Tibial nerve (tissue), 4 donors: ENCODE data around the gene SAG. TPM values are rescaled to one million over a fixed set of nuclear protein-coding genes. Genes with fewer than 3 reads are reported as not detected.

Source experiments
- DNase-seq, 2 donors: peaks; one replicate each; pipeline ENCODE4 v3.0.0-alpha.2; 2019; ENCODE audit warnings: low spot score in 2 of 2
- H3K27ac ChIP-seq, 4 donors: fragments of 200-600 bp; sonication (generic) in 3 of 4; one replicate each; pipeline ENCODE4 v1.5.1; 2017 to 2019; ENCODE audit warnings: mild to moderate bottlenecking in 1 of 4
- H3K27me3 ChIP-seq, 2 donors: fragments of 200-600 bp; sonication (generic) in 1 of 2; one replicate each; pipeline versions ENCODE4 v1.5.1 to v1.6.0; 2017 to 2019
- H3K36me3 ChIP-seq, 3 donors: fragments of 200-600 bp; sonication (generic); one replicate each; pipeline ENCODE4 v1.5.1; 2018 to 2019
- H3K4me1 ChIP-seq, 4 donors: fragments of 200-600 bp; sonication (generic) in 3 of 4; one replicate each; pipeline ENCODE4 v1.5.1; 2017 to 2019
- H3K4me3 ChIP-seq, 4 donors: fragments of 200-600 bp; sonication (generic) in 3 of 4; one replicate each; pipeline ENCODE4 v1.5.1; 2017 to 2019; ENCODE audit warnings: mild to moderate bottlenecking in 1 of 4, moderate library complexity in 1 of 4
- H3K9me3 ChIP-seq, 4 donors: fragments of 200-600 bp; sonication (generic) in 3 of 4; one replicate each; pipeline ENCODE4 v1.5.1; 2017 to 2019
- CTCF ChIP-seq, 5 experiments: fragments of 200-600 bp in 3 of 5; fragments of 450-650 bp in 2 of 5; sonication (generic) in 3 of 5; IDR thresholded peaks; one replicate each; pipeline ENCODE4 v1.5.1; 2016 to 2019; ENCODE audit warnings: antibody characterized with exemption in 5 of 5, mild to moderate bottlenecking in 3 of 5, moderate library complexity in 2 of 5
- EP300 ChIP-seq, 2 donors: sonication (generic); formaldehyde crosslinking; IDR thresholded peaks; one replicate each; pipeline ENCODE4 v1.6.1; 2017; ENCODE audit warnings: antibody characterized with exemption in 2 of 2, mild to moderate bottlenecking in 1 of 2
- POLR2A ChIP-seq, 2 donors: fragments of 450-650 bp; IDR thresholded peaks; one replicate each; pipeline ENCODE4 v1.6.1; 2017; ENCODE audit warnings: antibody characterized with exemption in 2 of 2, mild to moderate bottlenecking in 2 of 2, moderate library complexity in 2 of 2
- WGBS, 2 donors: methylation state at CpG; one replicate each; pipeline ENCODE4 v1.1.5; 2018; 5-methylcytosine and 5-hydroxymethylcytosine counted together
- total RNA-seq, 4 donors: library from RNA; depleted of rRNA; stranded (reverse); fragments of >200 nt; gene quantifications; one replicate each; pipeline ENCODE4 v1.1.0, GENCODE V29; 2016

SAG gene
- total RNA-seq, 4 donors from 2014 or later: not detected

DNA sequence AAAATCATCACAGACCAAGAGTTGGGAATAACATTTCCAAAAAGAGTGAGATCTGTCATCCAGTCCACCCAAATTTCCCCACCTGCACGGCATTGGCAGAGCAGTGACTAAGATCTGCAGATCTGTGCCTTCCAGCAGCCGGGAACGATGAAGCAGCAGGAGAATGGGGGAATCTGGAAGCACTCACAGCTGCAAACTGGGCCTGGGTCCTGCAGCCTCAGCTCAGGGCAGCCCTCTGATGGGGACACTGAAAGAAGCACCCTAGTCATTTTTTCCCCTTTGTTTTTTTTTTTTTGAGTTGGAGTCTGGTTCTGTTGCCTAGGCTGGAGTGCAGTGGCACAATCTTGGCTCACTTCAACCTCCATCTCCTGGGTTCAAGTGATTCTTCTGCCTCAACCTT is 4.4 kb upstream of the SAG start:
- no peaks in the 10 kb centered on the region for H3K4me1 ChIP-seq
- no peak overlapping the region for H3K27ac ChIP-seq
- 88 to 93% methylated on average over 3 of the region's 3 CpGs for WGBS, 2 donors

DNA sequence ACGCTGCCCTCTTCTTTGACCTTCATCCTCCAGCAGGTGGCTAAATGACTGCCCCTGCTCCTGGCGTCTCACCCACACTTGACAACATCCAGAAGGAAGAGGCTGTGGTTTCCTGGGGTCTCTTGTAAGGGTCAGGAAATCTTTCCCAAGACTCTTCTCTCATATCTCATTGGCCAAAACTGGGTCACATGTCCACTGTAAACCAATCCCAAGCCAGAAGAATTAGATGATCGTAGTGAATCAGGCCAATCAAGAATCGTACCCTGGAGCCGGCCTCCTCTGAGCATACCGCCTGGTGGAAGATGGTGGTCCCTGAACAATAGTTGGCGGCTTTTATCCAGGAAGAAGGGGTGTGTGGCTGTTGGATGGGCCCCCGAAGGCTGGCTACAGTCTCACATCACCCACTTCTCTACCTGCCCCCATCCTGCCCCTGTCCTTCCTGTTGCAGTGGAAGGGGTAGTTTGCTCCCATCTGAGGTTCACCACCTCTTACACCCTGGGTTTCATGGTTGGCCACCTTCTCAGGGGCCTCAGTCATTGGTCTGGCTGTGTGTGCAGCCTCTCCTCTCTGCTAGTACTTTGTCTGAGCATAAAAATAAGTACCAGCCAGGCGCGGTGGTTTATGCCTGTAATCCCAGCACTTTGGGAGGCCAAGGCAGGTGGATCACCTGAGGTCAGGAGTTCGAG is 3.8 kb downstream of the SAG start:
- TF ChIP-seq CTCF (IDR thresholded peaks at IDR 0.05) (no peak), EP300 (IDR thresholded peaks at IDR 0.05) (no peak), POLR2A (IDR thresholded peaks at IDR 0.05) (no peak)
- Histone ChIP-seq H3K27ac (no peak overlapping the region), H3K4me1 (no peaks in the 10 kb centered on the region), H3K36me3 (no peaks in the 10 kb centered on the region), H3K27me3 (no peaks in the 10 kb centered on the region), H3K4me3 (no peak overlapping the region), H3K9me3 (no peaks in the 10 kb centered on the region)
- no peak for DNase-seq
- 89 to 90% methylated on average over 11 of the region's 11 CpGs for WGBS, 2 donors

More for the DNA sequence above, 4.4 kb upstream of the SAG start:
- TF ChIP-seq EP300 (IDR thresholded peaks at IDR 0.05): no peak
- Histone ChIP-seq H3K36me3 (no peaks in the 10 kb centered on the region), H3K27me3 (no peaks in the 10 kb centered on the region), H3K4me3 (no peak overlapping the region), H3K9me3 (no peaks in the 10 kb centered on the region)
- no peak for DNase-seq

- 71 to 73% methylated on average over 8 of the region's 8 CpGs for WGBS, 2 donors
Observed at GRCh38 chr2:233312874-233313273, 5.3 kb downstream of the SAG start.

GRCh38 chr2:233314180-233314925 is 6.7 kb downstream of the SAG start:
- Histone ChIP-seq H3K36me3 (no peaks in the 10 kb centered on the region), H3K4me3 (no peak overlapping the region), H3K27me3 (no peaks in the 10 kb centered on the region), H3K27ac (no peak overlapping the region), H3K4me1 (no peaks in the 10 kb centered on the region), H3K9me3 (no peaks in the 10 kb centered on the region)
- no peak for TF ChIP-seq POLR2A (IDR thresholded peaks at IDR 0.05)
- TF ChIP-seq CTCF (IDR thresholded peaks at IDR 0.05): no peak
- no peak for TF ChIP-seq EP300 (IDR thresholded peaks at IDR 0.05)
- 83 to 87% methylated on average over 17 to 20 of the region's 20 CpGs for WGBS, 2 donors
- DNase-seq: no peak

More at GRCh38 chr2:233312874-233313273, 5.3 kb downstream of the SAG start:
- Histone ChIP-seq H3K4me3 (no peak overlapping the region), H3K36me3 (no peaks in the 10 kb centered on the region), H3K27ac (no peak overlapping the region), H3K9me3 (no peaks in the 10 kb centered on the region), H3K27me3 (no peaks in the 10 kb centered on the region), H3K4me1 (no peaks in the 10 kb centered on the region)
- no peak for TF ChIP-seq POLR2A (IDR thresholded peaks at IDR 0.05)
- TF ChIP-seq EP300 (IDR thresholded peaks at IDR 0.05): no peak
- no peak for TF ChIP-seq CTCF (IDR thresholded peaks at IDR 0.05)
- DNase-seq: no peak

DNA sequence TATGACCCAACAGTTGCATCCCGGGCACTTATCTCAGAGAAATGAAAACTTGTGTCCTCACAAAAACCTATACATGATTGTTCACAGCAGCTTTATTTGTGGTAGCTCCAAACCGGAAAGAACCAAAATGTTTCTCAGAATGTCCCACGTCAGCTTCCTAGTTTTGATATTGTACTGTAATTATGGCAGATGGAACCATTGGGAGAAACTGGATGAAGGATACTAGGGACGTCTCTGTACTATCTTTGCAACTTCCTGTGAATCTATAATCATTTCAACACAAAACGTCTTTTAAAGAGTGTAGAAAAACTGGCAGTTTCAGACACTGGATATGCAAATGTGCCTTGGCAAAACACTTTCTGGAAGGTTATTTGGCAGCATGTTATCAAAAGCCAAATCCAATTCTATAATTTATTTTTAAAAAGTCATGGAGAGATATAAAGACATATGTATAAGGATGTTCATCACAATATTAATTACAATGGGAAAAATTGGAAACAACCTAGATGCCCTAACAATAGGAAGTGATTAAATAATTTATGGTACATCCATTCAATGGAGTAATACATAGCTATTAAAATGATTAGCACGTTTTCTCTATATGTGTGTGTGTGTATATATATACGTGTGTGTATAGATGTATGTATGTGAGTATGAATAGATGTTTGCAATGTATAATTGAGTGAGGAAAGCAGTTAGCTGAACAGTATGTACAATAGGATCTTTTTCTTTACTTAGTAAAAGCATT is 9.8 kb downstream of the SAG start:
- H3K36me3 ChIP-seq: no peaks in the 10 kb centered on the region
- WGBS, 2 donors: 70 to 75% methylated on average over 7 of the region's 7 CpGs
- no peaks in the 10 kb centered on the region for H3K4me1 ChIP-seq
- no peak overlapping the region for H3K4me3 ChIP-seq
- TF ChIP-seq POLR2A (IDR thresholded peaks at IDR 0.05): no peak
- TF ChIP-seq CTCF (IDR thresholded peaks at IDR 0.05): no peak
- TF ChIP-seq EP300 (IDR thresholded peaks at IDR 0.05): no peak
- no peak for DNase-seq
- H3K27ac ChIP-seq: no peak overlapping the region
- H3K9me3 ChIP-seq: no peaks in the 10 kb centered on the region
- no peaks in the 10 kb centered on the region for H3K27me3 ChIP-seq
